Stimulated activated CD4-positive, alpha-beta T cell treated with anti-CD3 and anti-CD28 coated beads, TNF-alpha, amount 100 ng/mL, for 48 hours (primary cell): ENCODE measurements around the gene ZNF827.
"Not testable (repeated sequence)": the region's sequence is repeated elsewhere in the genome, so short reads cannot be mapped to it uniquely, and the experiment has no call there.

Experiments used
- DNase-seq, 3 donors: peaks; one replicate each; pipeline ENCODE4 v3.0.0-alpha.2; 2020; ENCODE audit warnings: low read depth in 3 of 3

The ZNF827 gene

DNA sequence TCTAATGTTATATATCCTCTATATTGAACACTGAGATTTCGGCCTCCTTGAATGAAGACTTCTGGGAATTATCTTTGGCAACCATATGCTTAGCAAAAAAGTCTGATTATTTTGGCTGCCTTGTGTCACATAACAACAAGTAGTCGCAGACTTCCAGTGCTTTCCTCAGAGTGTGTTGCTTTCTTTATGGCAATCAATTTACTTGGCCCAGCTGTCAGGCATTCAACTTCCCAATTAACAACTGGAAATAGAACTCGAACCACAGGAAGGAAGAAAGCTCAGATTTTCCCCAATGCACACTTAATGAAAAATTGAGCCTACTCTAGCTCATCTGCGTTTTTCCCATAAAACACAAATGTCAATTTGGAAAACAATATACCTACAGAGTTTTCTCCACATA lies 71.6 kb downstream of the ZNF827 start:
- DNase-seq: no peak

DNA sequence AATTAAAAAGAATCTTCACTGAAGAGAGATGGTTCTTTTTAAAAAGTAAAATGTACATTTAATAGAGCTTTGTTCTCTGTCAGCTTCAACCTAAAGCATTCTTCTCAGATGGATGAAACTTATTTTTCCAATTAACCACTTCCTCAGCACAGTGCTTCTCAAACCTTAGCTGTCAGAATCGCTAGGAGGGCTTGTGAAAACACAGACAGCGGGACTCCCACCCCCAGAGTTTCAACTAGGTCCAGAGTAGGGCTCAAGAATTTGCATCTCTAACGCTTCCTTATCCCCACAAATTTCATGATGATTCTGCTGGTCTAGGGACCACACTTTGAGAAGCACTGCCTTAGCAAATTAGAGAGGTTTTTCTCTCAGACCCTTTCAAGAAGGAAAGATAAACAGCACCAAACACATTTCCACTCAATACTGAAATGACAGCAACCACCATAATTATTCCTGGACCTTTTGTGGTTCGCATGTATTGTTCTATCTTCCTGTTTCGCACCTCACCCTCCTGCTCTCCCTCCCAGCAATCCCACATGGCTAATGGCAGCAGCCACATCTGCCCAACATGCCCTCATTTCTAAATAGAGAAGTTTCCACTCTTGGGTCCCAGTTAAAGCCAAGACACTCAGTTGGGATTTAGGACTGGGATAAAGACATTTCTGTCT lies 73.2 kb downstream of the ZNF827 start:
- no peak for DNase-seq

- no peak for DNase-seq
Observed at GRCh38 chr4:145863191-145863590, 75.4 kb downstream of the ZNF827 start.

DNA sequence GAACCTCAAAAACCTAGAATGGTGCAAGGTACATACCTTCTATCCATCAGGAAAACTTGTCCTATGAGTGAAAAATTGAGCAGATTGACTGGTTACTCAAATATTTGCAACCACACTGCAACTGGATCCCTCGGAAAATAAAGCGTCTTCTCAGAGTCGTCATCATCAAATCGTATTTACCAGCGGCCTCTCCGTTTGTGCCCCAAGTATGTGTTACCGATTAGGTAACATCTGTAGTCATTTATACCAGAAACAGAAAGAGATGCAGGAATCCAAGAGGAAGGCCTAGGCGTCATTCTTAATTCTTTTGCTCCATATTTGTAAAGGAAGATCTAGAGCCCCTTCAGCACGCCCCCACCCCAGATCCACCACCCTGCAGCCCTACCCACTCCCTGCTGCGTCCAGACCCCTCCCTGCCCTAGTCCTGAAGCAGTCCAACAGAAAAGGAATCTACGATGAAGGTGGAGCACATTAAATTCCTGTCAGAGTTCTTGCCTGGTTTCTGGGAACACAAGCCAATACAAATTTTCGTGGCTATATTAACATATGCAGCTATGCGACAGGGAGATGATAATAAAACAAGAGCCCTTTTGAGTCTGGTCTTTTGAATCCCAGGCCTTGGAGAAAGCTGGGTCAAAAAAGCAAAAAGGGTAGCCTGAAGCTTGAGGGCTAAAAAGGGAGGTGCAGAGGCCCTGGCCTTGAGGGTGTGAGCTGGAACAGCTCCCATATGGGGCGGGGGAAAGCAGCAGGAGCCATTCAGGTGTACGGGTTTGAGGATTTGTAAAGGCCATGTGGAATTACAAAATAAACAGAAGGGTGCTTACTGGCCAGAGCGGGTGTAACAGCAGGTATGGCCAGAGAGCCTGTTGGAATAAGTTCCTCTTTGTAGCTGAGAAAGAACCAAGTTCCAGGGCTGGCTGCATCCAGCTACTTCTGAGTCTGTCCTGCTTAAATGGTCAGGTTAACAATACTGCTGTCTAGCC lies 77.0 kb downstream of the ZNF827 start:
- DNase-seq: no peak

- DNase-seq: no peak
Observed at GRCh38 chr4:145860897-145861296, 77.7 kb downstream of the ZNF827 start.

DNA sequence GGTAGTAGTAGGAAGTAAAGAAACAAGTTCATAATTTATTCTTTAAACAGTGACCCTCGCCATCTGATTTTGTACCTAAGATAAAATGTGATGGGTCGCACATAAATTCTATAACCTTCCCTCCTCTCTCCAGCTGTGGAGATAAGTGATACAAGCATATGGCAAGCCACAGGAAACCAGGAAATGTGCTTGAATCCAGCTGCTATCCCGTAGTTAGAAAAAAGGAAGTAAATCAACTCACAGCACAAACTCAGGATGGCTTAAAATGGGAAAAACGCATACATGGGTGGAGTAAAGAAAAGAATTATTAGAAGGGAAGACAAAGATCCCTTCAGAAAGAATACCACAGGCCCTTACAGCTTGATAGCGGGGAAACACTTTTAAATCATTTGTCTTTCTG lies 78.2 kb downstream of the ZNF827 start:
- DNase-seq: no peak

DNA sequence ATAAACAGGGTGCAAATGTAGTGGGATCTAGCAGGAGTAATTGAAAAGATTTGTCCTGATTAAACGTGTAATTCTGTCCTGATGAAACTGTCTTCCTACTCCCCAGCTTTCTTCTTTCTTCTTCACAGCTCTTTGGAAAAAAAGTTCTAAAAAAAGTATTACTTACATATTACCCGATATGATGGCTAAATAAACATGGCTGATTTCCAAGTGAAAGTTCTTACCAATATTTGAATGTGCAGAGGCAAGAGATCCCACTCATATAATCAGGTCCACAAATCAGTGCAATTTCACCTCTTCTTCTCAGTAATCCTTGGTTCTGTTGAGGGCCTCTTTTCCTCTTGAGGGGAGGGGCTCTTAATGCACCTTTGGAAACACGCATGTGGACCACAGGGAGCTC lies 78.7 kb downstream of the ZNF827 start:
- no peak for DNase-seq

- DNase-seq: no peak
Observed at GRCh38 chr4:145859426-145859825, 79.2 kb downstream of the ZNF827 start.

- DNase-seq: no peak
Observed at GRCh38 chr4:145852256-145852839, 86.3 kb downstream of the ZNF827 start.

DNA sequence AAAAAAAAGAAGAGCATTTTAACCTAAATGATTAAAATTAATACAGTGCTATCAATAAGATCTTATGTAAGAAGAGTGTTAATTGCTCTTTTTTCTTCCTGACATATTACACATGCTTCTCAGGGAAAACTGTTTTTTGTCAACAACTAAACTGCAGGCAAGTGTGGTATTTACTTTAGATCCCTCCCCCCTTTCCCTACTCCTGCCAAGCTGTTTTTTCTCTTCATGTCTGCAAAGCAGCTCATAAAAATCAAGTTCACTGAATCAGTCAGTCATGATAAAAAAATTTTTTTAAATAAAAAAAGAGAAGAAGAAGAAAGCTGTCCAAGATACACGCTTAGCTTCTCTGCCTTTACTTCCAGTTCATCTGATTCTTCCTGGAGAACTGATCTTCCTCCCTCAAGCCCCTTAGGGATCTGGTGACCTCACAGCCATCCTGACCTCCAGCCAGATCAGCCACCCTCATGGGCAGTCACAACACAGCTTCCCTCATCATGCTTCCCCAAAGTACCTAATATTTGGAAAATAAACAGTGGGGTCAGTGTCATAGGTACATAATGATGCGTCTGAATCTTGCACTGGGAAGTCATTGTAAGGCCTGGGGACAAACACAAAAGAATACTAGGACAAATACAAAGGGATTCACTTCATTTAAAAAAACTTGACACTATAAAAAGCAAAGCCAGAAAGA lies 87.0 kb downstream of the ZNF827 start:
- DNase-seq: no peak

- DNase-seq: no peak
Observed at GRCh38 chr4:145847764-145848163, 90.9 kb downstream of the ZNF827 start.

GRCh38 chr4:145845118-145845517 lies 93.5 kb downstream of the ZNF827 start:
- DNase-seq: no peak

DNA sequence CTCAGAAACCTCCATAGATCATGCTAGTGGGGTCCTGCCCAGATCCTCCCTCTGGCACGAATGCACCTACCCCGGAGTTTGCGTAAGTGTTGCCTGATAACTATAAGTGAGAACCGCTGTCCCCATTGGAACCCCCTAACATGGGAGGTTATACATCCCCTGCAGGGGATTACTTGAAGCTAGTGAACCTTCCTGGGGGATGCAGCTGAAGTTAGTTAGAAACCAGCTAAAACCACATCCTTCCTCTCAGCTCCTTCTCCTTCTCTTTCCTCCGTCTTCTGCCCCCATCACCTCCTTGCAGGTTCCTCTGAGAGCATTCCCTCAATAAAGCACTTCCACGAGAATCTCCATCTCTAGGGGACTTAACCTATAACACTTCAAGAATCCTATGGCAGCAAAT lies 95.0 kb downstream of the ZNF827 start:
- no peak for DNase-seq

DNA sequence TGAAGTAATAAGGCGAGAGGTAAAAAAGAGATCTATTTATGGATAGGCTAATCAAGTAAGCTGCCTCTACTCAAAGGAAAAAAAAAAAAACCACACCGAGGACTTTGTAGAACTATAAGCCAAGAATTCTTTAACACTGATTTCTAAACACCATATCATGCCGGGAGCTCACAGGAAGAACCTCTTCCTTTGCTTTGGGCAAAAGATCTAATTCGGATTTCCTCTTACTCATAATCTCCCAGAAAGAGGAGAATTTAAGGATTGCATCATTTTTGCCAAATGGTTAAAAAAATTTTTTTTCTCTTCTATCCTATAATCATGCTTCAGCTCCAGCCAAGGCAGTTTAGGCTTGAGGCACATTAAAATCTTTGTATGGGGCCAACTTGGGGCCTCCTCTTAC lies 95.5 kb downstream of the ZNF827 start:
- no peak for DNase-seq

DNA sequence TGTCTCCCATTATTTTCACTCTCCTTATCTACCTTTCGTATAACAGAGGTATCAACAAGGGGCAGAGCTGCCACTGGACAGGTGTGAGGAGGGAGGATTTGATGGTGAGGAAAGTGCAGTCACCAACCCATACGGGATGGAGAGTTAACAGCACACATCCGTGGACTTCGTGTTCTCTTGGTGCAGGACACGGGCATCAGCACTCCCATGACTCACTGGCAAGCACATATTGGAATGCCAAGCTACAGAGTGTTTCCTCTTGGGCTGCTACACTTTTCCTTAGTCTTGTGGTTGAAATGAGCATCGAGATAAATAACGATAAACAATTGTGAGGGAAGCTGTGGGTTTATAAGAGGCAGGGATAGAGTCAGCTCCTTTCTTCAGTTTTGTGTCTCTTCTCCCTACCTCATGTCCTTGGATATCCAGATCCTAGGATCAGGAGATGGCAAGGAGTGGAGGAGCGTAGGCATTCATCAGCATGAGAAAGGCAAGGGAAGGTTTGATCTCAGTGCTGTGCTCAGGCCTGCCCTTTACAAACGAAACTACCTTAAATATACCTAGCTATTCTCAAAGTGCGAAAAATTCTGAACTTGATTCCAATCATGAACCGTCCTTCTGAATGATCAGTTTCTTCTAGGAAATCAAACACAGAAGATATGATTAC lies 96.3 kb downstream of the ZNF827 start:
- no peak for DNase-seq

DNA sequence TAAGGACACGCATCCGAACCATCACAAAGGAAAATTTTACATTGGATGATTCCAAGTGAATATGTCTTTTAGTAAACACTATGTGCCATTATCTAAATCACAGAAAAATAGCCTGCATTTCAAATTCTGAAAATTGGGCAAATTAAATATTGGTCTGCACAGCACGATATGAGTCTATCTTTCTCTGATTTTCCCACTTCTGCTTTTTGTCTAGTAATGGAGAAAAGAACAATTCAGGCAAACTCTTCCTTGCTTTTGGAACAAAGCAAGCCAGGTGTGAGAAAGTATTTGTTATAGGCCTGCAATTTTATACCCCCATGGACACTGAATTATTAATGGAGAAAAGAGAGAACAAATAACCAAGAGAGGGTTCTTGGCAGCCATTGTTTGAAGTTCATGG lies 97.8 kb downstream of the ZNF827 start:
- no peak for DNase-seq

DNA sequence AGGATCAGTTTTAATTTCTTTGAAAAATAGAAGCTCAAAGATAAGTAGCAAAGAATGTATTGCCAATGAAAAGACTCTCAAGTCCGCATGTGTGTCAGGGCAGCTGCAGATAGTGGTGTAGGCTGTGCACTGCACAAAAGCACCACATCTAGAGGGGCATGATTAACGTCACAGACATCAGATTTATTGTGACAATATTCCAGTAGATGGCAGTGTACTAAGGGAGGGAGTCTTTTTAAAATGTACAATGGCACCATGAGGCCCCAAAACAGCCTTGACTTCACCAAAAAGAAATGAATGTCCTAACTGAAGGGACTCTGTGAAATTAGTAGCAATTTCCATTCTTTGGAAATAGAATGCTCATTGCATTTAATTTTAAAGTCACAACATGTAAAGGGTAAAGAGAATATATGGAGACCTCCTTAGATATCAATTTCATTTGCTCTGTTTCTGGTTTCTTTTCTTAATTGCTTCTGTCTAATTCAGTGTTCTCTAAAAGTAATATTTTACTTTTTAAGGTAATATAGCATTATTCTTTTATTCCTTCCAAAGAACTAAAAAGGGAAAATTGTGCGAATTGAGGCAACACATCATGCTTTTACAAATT lies 98.4 kb downstream of the ZNF827 start:
- DNase-seq: no peak

GRCh38 chr4:145839151-145839550 lies 99.5 kb downstream of the ZNF827 start:
- DNase-seq: no peak

DNA sequence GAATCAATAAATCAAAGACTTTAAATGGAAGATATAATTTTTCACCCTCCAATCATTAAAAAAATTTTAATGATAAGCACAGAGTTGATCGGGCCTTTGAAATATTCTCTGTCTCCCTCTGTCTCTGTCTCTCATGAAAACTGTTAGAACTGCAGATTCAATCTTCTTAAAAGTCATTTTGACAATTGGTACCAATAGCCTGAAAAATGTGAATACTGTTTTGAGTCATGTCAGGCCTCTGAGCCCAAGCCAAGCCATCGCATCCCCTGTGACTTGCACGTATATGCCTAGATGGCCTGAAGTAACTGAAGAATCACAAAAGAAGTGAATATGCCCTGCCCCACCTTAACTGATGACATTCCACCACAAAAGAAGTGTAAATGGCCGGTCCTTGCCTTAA lies 106.2 kb downstream of the ZNF827 start:
- not testable (repeated sequence) for DNase-seq

GRCh38 chr4:145830699-145831098 lies 107.9 kb downstream of the ZNF827 start:
- no peak for DNase-seq
